Measurements from ENCODE around the gene MICAL2.

Gene MICAL2

GRCh38 chr11:12114193-12115033 lies 4.0 kb downstream of the MICAL2 start:
- no peak overlapping the region for H3K4me2 ChIP-seq (ENCODE audit: low read length)
- H3K9ac ChIP-seq (ENCODE audit: low read length) = no peak overlapping the region
- no peak overlapping the region for H3K4me3 ChIP-seq (ENCODE audit: low read length)
- H3K27me3 ChIP-seq (ENCODE audit: low read depth, low read length) = no peaks in the 10 kb centered on the region
- no peaks in the 10 kb centered on the region for H3K36me3 ChIP-seq (replicated peaks; ENCODE audit: low read depth, low read length)
- no peak for TF ChIP-seq EZH2phosphoT487 (IDR thresholded peaks at IDR 0.05; ENCODE audit: low read depth)
- TF ChIP-seq, protein P1, sequence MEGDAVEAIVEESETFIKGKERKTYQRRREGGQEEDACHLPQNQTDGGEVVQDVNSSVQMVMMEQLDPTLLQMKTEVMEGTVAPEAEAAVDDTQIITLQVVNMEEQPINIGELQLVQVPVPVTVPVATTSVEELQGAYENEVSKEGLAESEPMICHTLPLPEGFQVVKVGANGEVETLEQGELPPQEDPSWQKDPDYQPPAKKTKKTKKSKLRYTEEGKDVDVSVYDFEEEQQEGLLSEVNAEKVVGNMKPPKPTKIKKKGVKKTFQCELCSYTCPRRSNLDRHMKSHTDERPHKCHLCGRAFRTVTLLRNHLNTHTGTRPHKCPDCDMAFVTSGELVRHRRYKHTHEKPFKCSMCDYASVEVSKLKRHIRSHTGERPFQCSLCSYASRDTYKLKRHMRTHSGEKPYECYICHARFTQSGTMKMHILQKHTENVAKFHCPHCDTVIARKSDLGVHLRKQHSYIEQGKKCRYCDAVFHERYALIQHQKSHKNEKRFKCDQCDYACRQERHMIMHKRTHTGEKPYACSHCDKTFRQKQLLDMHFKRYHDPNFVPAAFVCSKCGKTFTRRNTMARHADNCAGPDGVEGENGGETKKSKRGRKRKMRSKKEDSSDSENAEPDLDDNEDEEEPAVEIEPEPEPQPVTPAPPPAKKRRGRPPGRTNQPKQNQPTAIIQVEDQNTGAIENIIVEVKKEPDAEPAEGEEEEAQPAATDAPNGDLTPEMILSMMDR (IDR thresholded peaks at IDR 0.05; ENCODE audit: low read depth, low read length) = no peak
- peaks cover 4% of the 10 kb centered on the region; the same call in 1 of the 2 replicates for H3K4me1 ChIP-seq (ENCODE audit: low read length)
- no peaks in the 10 kb centered on the region for H4K20me1 ChIP-seq (ENCODE audit: insufficient read depth, low read length)
- no peak overlapping the region for H3K27ac ChIP-seq (ENCODE audit: low read length)
- no peaks in the 10 kb centered on the region for H3K9me3 ChIP-seq (ENCODE audit: insufficient read depth, low read length)
- no peak overlapping the region for H2AFZ ChIP-seq (ENCODE audit: low read depth, low read length)
- H3K79me2 ChIP-seq (ENCODE audit: low read length) = no peaks in the 10 kb centered on the region

DNA sequence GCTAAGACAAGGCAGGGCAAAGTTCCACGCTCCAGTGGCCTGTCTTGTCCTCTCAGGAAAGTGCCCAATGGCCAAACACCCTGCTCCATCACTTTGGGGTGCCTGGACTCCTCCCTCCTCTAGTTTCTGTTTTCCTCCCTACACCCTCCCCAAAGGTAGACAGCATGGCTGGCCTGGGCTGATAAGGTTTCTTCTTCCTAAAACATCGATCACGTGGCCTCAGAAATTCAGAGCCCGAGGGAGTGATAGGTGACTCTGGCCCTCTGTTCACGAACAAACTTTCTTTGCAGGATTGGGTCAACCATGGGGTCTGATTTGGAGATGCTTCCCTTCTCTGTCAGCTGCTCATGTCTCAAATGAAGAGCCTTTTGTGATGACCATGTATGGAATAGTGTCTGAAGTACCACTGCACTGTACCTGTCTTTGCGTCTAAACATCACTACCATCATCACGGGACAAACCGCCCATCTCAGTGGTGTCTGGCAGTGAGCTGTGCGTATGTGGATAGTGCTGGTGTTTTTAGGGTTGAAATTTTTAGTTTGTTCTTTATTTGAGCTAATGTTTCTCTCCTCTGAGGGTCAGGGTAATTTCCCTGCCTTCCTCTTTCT lies 6.1 kb downstream of the MICAL2 start:
- no peaks in the 10 kb centered on the region for H4K20me1 ChIP-seq (ENCODE audit: insufficient read depth, low read length)
- H3K27me3 ChIP-seq (ENCODE audit: low read depth, low read length) = no peaks in the 10 kb centered on the region
- H3K9me3 ChIP-seq (ENCODE audit: insufficient read depth, low read length) = no peaks in the 10 kb centered on the region
- no peak overlapping the region for H3K27ac ChIP-seq (ENCODE audit: low read length)
- no peak overlapping the region for H3K9ac ChIP-seq (ENCODE audit: low read length)
- TF ChIP-seq, protein P1 (IDR thresholded peaks at IDR 0.05; ENCODE audit: low read depth, low read length) = no peak
- no peak for TF ChIP-seq EZH2phosphoT487 (IDR thresholded peaks at IDR 0.05; ENCODE audit: low read depth)
- no peak overlapping the region for H2AFZ ChIP-seq (ENCODE audit: low read depth, low read length)
- H3K36me3 ChIP-seq (replicated peaks; ENCODE audit: low read depth, low read length) = no peaks in the 10 kb centered on the region
- no peak overlapping the region for H3K4me3 ChIP-seq (ENCODE audit: low read length)
- H3K4me2 ChIP-seq (ENCODE audit: low read length) = no peak overlapping the region
- 0 out of 2 replicates have a peak, but pooled peaks cover 4% of the 10 kb centered on the region for H3K4me1 ChIP-seq (ENCODE audit: low read length)
- no peaks in the 10 kb centered on the region for H3K79me2 ChIP-seq (ENCODE audit: low read length)

GRCh38 chr11:12117200-12117599 lies 6.8 kb downstream of the MICAL2 start:
- Histone ChIP-seq H2AFZ (ENCODE audit: low read depth, low read length) (no peak overlapping the region), H3K9me3 (ENCODE audit: insufficient read depth, low read length) (no peaks in the 10 kb centered on the region), H3K79me2 (ENCODE audit: low read length) (no peaks in the 10 kb centered on the region), H3K36me3 (replicated peaks; ENCODE audit: low read depth, low read length) (no peaks in the 10 kb centered on the region), H3K27ac (ENCODE audit: low read length) (no peak overlapping the region), H3K9ac (ENCODE audit: low read length) (no peak overlapping the region), H4K20me1 (ENCODE audit: insufficient read depth, low read length) (no peaks in the 10 kb centered on the region), H3K4me2 (ENCODE audit: low read length) (no peak overlapping the region), H3K4me1 (ENCODE audit: low read length) (0 out of 2 replicates have a peak, but pooled peaks cover 4% of the 10 kb centered on the region), H3K4me3 (ENCODE audit: low read length) (no peak overlapping the region), H3K27me3 (ENCODE audit: low read depth, low read length) (no peaks in the 10 kb centered on the region)
- TF ChIP-seq EZH2phosphoT487 (IDR thresholded peaks at IDR 0.05; ENCODE audit: low read depth) = no peak
- TF ChIP-seq, protein P1 (IDR thresholded peaks at IDR 0.05; ENCODE audit: low read depth, low read length) = no peak

DNA sequence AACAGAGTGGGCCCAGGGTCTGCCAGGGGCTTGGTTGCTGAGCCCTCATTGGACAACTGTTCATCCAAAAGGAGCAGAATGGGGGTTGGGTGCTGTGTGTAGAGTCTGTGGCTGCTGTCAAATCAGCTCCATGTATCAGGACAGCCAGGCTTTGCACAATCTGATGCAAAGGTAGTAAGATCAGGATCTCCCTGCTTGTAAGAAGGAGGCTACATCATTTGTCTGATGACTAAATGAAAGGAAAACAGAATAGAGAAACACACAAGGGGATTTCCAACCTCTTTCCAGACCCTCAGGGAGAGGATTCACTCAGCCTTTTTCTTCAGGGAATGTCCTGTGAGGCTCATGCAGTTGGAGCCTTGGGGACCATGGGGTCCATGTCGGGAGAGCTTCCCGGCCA lies 7.2 kb downstream of the MICAL2 start:
- no peaks in the 10 kb centered on the region for H3K27me3 ChIP-seq (ENCODE audit: low read depth, low read length)
- 0 out of 2 replicates have a peak, but pooled peaks cover 4% of the 10 kb centered on the region for H3K4me1 ChIP-seq (ENCODE audit: low read length)

More for the DNA sequence above, 7.2 kb downstream of the MICAL2 start:
- no peaks in the 10 kb centered on the region for H3K79me2 ChIP-seq (ENCODE audit: low read length)
- TF ChIP-seq EZH2phosphoT487 (IDR thresholded peaks at IDR 0.05; ENCODE audit: low read depth) = no peak
- TF ChIP-seq, protein P1 (IDR thresholded peaks at IDR 0.05; ENCODE audit: low read depth, low read length) = no peak
- no peak overlapping the region for H3K9ac ChIP-seq (ENCODE audit: low read length)
- H2AFZ ChIP-seq (ENCODE audit: low read depth, low read length) = no peak overlapping the region
- no peaks in the 10 kb centered on the region for H4K20me1 ChIP-seq (ENCODE audit: insufficient read depth, low read length)
- no peak overlapping the region for H3K4me2 ChIP-seq (ENCODE audit: low read length)
- no peak overlapping the region for H3K27ac ChIP-seq (ENCODE audit: low read length)
- no peak overlapping the region for H3K4me3 ChIP-seq (ENCODE audit: low read length)
- H3K9me3 ChIP-seq (ENCODE audit: insufficient read depth, low read length) = no peaks in the 10 kb centered on the region
- H3K36me3 ChIP-seq (replicated peaks; ENCODE audit: low read depth, low read length) = no peaks in the 10 kb centered on the region
